Adrenal gland (tissue), 5 donors: ENCODE results near the gene ANO4.

ENCODE experiments used
- CTCF ChIP-seq, 6 experiments: fragments of 450-650 bp in 4 of 6; fragments of 200-600 bp in 2 of 6; sonication (generic) in 1 of 6; IDR thresholded peaks; 1 replicate in 5 of 6; 2 replicates in 1 of 6; pipeline versions ENCODE4 v1.5.1 to v1.8.0; 2016 to 2021; ENCODE audit warnings: antibody characterized with exemption in 6 of 6, mild to moderate bottlenecking in 2 of 6, moderate library complexity in 1 of 6
- POLR2A ChIP-seq, 2 donors: fragments of 450-650 bp; IDR thresholded peaks; one replicate each; pipeline ENCODE4 v1.6.1; 2017; ENCODE audit warnings: antibody characterized with exemption in 2 of 2, mild to moderate bottlenecking in 2 of 2, moderate library complexity in 1 of 2
- donor health status: DM: no; HTN: no; CAD: no.

- TF ChIP-seq CTCF (IDR thresholded peaks at IDR 0.05) (no peak), POLR2A (IDR thresholded peaks at IDR 0.05) (no peak)
These were observed 188.1 kb downstream of the ANO4 start for GRCh38 chr12:100982511-100983183.
